Caco-2 (cell line): Measurements from ENCODE around the gene PAK2. TPM values are rescaled to one million over a fixed set of nuclear protein-coding genes. Genes with fewer than 3 reads are reported as not detected.

Experiments
- BruUV-seq: library from RNA; stranded (reverse); fragments of 400-500 nt; replicated peaks from 2 replicates; lab custom pipeline; 2021; lab: Mats Ljungman, UMichigan
- CTCF ChIA-PET: fragments of 300-600 bp; sonication (Branson Sonifier 250); formaldehyde crosslinking; loops from one replicate; lab custom pipeline; 2022; ENCODE audit warnings: antibody characterized with exemption; lab: Charles Lee
- POLR2A ChIA-PET: fragments of 300-600 bp; sonication (Branson Sonifier 250); formaldehyde crosslinking; loops from one replicate; lab custom pipeline; 2022; ENCODE audit warnings: antibody characterized with exemption; lab: Charles Lee
- DNase-seq, 2 experiments: peaks; one replicate each; pipeline versions ENCODE4 v3.0.0 to v3.0.0-alpha.2; 2020 to 2022
- H3K27me3 ChIP-seq: replicated peaks from 2 replicates; pipeline ENCODE4 v1.6.0; 2011; ENCODE audit warnings: low read length; ENCODE audit not compliant: control insufficient read depth, insufficient read depth
- H3K36me3 ChIP-seq: 2 replicates; pipeline ENCODE4 v1.5.1; 2011; ENCODE audit warnings: low read length; ENCODE audit not compliant: control insufficient read depth, insufficient read depth
- H3K4me1 ChIP-seq: fragments of 250-450 bp; sonication (Bioruptor Pico); 2 replicates; pipeline ENCODE4 v1.5.1; 2020; ENCODE audit warnings: mild to moderate bottlenecking
- H3K4me3 ChIP-seq: 2 replicates; pipeline ENCODE4 v1.5.1; 2011; ENCODE audit warnings: low read depth, mild to moderate bottlenecking, control low read depth, low read length
- H3K9me3 ChIP-seq: fragments of 250-450 bp; sonication (Bioruptor Pico); 2 replicates; pipeline ENCODE4 v1.5.1; 2020; ENCODE audit warnings: mild to moderate bottlenecking, moderate library complexity
- H3K27ac Mint-ChIP-seq: one replicate; pipeline ENCODE4 v1.8.0; 2022; ENCODE audit warnings: mixed read lengths; ENCODE audit not compliant: unreplicated experiment
- H3K27me3 Mint-ChIP-seq: one replicate; pipeline ENCODE4 v1.8.0; 2022; ENCODE audit warnings: mixed read lengths; ENCODE audit not compliant: insufficient read depth, unreplicated experiment
- H3K36me3 Mint-ChIP-seq: one replicate; pipeline ENCODE4 v1.8.0; 2022; ENCODE audit warnings: mild to moderate bottlenecking, mixed read lengths; ENCODE audit not compliant: insufficient read depth, unreplicated experiment
- H3K4me1 Mint-ChIP-seq: one replicate; pipeline ENCODE4 v1.8.0; 2022; ENCODE audit warnings: low read depth, mixed read lengths; ENCODE audit not compliant: unreplicated experiment
- H3K4me3 Mint-ChIP-seq: one replicate; pipeline ENCODE4 v1.8.0; 2022; ENCODE audit warnings: mild to moderate bottlenecking, moderate library complexity, mixed read lengths; ENCODE audit not compliant: unreplicated experiment
- H3K9me3 Mint-ChIP-seq: one replicate; pipeline ENCODE4 v1.8.0; 2022; ENCODE audit warnings: mixed read lengths; ENCODE audit not compliant: unreplicated experiment
- CTCF ChIP-seq, 2 experiments: fragments of 200-600 bp in 1 of 2; IDR thresholded peaks; 1 replicate in 1 of 2; 2 replicates in 1 of 2; pipeline versions ENCODE4 v1.5.1 to v1.8.0; 2011 to 2022; ENCODE audit warnings: antibody characterized with exemption in 1 of 2, control low read depth in 1 of 2, inconsistent platforms in 1 of 2, low read depth in 1 of 2, low read length in 1 of 2, mild to moderate bottlenecking in 1 of 2, moderate library complexity in 1 of 2; ENCODE audit not compliant: insufficient read depth in 1 of 2, severe bottlenecking in 1 of 2, unreplicated experiment in 1 of 2
- intact Hi-C: fragments of 100-400 bp; cut with micrococcal nuclease; formaldehyde crosslinking; loops from one replicate; pipeline ENCODE4 v1.10.0; 2022; ENCODE audit not compliant: unreplicated experiment
- total RNA-seq: library from RNA; stranded (reverse); gene quantifications from 2 replicates; pipeline ENCODE4 v1.2.3, GENCODE V29; 2022

The PAK2 gene
- total RNA-seq, 1 experiment from 2014 or later: 89.6 TPM

- Mint-ChIP-seq H3K27me3 (no peaks in the 10 kb centered on the region), H3K4me3 (no peak overlapping the region), H3K9me3 (no peaks in the 10 kb centered on the region), H3K36me3 (peaks cover 29% of the 10 kb centered on the region), H3K27ac (peak overlapping the region; percentile 19), H3K4me1 (peaks cover 9% of the 10 kb centered on the region)
- intact Hi-C loops: no loop called here
- ChIA-PET CTCF (no interaction called here), POLR2A (no interaction called here)
- Histone ChIP-seq H3K27me3 (no peaks in the 10 kb centered on the region), H3K9me3 (no peaks in the 10 kb centered on the region), H3K4me1 (0 out of 2 replicates have a peak, but pooled peaks cover 8% of the 10 kb centered on the region), H3K36me3 (no peaks in the 10 kb centered on the region), H3K4me3 (no peak overlapping the region)
- no peak for TF ChIP-seq CTCF (IDR thresholded peaks at IDR 0.05; ENCODE audit: insufficient read depth in 1 of 2, low read depth in 1 of 2, low read length in 1 of 2, severe bottlenecking in 1 of 2, unreplicated experiment in 1 of 2)
- BruUV-seq: no TSS peak
- DNase-seq: no peak
These were observed 33.2 kb downstream of the PAK2 start for GRCh38 chr3:196772897-196773296.

GRCh38 chr3:196774191-196774820 lies 34.6 kb downstream of the PAK2 start:
- TF ChIP-seq CTCF (IDR thresholded peaks at IDR 0.05; ENCODE audit: insufficient read depth in 1 of 2, low read depth in 1 of 2, low read length in 1 of 2, severe bottlenecking in 1 of 2, unreplicated experiment in 1 of 2): no peak
- no peak for DNase-seq
- intact Hi-C loops: no loop called here
- Mint-ChIP-seq H3K27me3 (no peaks in the 10 kb centered on the region), H3K27ac (peak overlapping the region; percentile 6), H3K9me3 (no peaks in the 10 kb centered on the region), H3K4me1 (peaks cover 9% of the 10 kb centered on the region), H3K36me3 (peaks cover 38% of the 10 kb centered on the region), H3K4me3 (no peak overlapping the region)
- H3K9me3 ChIP-seq: no peaks in the 10 kb centered on the region
- 0 out of 2 replicates have a peak, but pooled peaks cover 8% of the 10 kb centered on the region for H3K4me1 ChIP-seq
- no peaks in the 10 kb centered on the region for H3K36me3 ChIP-seq
- H3K4me3 ChIP-seq: no peak overlapping the region
- no TSS peak for BruUV-seq
- ChIA-PET POLR2A (no interaction called here), CTCF (no interaction called here)
- H3K27me3 ChIP-seq: no peaks in the 10 kb centered on the region

GRCh38 chr3:196774848-196775422 lies 35.3 kb downstream of the PAK2 start:
- peak overlapping the region; percentile 6 for H3K27ac Mint-ChIP-seq
- peaks cover 44% of the 10 kb centered on the region for H3K36me3 Mint-ChIP-seq
- TF ChIP-seq CTCF (IDR thresholded peaks at IDR 0.05; ENCODE audit: insufficient read depth in 1 of 2, low read depth in 1 of 2, low read length in 1 of 2, severe bottlenecking in 1 of 2, unreplicated experiment in 1 of 2): no peak
- no peaks in the 10 kb centered on the region for H3K9me3 Mint-ChIP-seq
- Histone ChIP-seq H3K36me3 (peaks cover 1% of the 10 kb centered on the region; the same call in 1 of the 2 replicates), H3K27me3 (no peaks in the 10 kb centered on the region), H3K4me3 (no peak overlapping the region), H3K4me1 (0 out of 2 replicates have a peak, but pooled peaks cover 8% of the 10 kb centered on the region), H3K9me3 (peaks cover 2% of the 10 kb centered on the region; the same call in 1 of the 2 replicates)
- H3K4me1 Mint-ChIP-seq: peaks cover 9% of the 10 kb centered on the region
- ChIA-PET POLR2A (no interaction called here), CTCF (no interaction called here)
- no peak overlapping the region for H3K4me3 Mint-ChIP-seq
- no peak for DNase-seq
- BruUV-seq: no TSS peak
- H3K27me3 Mint-ChIP-seq: no peaks in the 10 kb centered on the region
- intact Hi-C loops: no loop called here
